ENCODE data around the gene SLC1A3. TPM values are rescaled to one million over a fixed set of nuclear protein-coding genes. Genes with fewer than 3 reads are reported as not detected.
"Not testable (repeated sequence)": the region's sequence is repeated elsewhere in the genome, so short reads cannot be mapped to it uniquely, and the experiment has no call there.

SLC1A3 gene
- 18.5 TPM for polyA plus RNA-seq (ENCODE audit: insufficient read length)

DNA sequence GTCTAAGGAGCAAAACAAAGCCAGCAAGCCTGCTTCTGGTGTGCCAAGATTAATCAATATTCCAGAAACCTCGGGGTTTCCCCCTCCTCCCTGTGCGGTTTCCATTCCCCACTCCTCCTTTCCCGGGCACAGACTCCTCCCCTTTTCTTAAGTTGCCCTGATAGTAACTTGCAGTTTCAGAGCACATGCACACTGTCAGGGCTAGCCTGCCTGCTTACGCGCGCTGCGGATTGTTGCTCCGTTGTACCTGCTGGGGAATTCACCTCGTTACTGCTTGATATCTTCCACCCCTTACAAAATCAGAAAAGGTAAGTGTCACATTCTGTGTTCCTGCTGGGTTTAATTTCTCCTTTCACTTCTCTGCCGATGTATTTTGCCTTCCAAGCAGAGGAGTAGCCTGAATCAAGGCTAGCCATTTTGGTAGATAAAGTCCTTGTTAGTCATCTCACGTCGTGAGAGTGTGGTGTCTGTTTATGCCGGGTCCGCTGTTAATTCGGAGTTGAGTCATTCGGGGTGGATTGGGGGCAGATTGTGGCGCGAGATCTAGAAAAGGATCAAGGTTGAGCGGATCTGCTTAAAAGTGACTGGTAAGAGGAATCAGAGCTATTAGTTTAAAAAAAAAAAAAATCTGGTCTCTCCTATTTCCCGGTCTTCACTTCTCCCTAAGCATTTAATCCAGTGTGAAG lies at the start of gene SLC1A3:
SLC1A3 (plus strand) TSS at position 179 of the 686 bp plus-strand sequence. CDS start 1,818 bp downstream, outside the sequence.
- DNase-seq (ENCODE audit: low read depth), result no peak

DNA sequence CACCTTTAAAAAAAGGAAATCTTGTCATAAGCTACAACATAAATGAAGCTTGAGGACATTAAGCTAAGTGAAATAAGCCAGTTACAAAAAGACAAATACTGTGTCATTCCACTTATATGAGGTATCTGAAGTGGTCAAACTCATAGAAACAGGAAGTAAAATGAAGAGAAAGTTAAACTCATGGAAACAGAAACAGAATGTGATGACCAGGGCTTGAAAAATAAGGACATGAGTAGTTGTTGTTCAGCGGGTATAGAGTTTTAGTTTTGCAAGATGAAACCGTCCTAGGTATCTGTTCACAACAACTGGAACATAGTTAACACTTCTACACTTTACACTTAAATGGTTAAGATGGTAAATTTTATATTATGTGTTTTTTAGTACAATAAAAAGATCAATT lies 47.8 kb upstream of the SLC1A3 start:
- DNase-seq (ENCODE audit: low read depth), result no peak

DNA sequence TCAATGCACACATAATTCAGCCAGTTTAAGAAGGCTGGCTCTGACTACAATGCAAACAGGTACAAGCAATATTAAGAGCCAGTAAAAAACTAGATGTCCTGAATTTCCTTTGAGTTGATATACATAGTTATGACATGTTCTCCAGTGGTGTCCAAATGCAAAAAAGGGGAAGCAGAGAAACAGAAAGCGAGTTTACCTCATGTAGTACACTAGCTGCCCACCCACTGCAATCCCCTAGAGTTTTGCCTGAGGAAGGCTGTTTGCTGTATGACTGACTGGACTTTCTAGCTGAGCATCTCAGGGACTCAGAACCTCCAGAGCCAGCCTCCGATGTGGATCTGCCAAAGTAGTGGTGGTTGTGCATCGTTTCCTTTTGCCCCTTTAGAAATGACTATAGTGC lies 44.8 kb upstream of the SLC1A3 start:
- DNase-seq (ENCODE audit: low read depth), result no peak

DNA sequence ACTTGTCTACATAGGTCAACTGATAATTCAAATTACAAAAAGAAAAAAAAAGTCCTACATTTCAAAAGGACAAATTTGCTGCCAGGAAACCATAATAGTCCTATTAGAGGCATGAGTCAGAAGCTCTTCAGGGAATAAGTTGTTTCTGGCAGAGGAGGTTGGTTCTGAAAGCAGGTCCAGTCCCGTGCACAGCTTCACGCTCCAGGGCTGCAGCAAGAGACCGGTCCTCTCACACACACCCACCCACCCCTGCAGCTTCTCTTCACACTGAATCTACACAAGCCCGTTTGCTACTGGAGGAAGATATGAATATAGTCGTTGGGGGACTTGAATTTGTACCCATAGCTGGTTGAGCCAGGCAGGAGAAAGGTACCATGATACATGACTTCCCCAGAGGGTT lies 36.9 kb upstream of the SLC1A3 start:
- no peak for DNase-seq (ENCODE audit: low read depth)

DNA sequence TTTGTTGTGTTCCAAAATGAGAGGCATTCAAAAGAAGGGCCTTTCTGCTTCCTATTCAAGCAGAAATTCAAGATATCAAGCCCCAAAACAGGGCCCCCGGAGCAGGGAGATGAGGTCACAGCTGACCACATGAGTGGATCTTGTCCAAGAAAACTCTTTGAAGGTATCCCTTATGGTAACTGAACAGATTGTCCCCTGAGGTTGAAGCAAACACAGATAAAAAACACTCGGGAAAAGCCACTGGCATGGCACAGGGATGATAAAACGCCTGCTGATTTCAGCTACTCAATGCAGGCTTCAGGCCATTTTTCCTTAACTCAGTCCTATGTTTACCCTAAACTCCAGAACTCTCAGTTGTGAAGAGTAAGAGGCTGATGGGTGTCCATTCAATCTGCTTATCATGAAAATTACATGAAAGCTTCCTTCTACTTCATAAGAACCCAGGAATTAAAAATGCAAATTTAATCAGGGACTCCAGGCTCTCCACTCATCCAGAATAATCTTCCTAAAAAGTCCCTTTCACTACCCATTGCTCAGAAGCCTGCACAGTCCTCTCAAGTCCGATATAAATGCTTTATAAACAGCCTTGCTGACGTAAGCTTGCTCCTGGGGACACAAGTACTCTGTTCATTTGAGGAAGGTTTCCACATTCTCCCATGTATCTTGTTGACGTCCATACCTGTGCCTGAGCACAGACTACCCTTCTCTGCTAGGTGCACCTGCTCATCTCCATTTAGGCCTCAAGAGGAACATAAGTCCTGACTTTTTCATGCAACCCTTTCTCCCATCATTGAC lies 35.9 kb upstream of the SLC1A3 start:
- peak; percentile 31 for DNase-seq (ENCODE audit: low read depth)

DNA sequence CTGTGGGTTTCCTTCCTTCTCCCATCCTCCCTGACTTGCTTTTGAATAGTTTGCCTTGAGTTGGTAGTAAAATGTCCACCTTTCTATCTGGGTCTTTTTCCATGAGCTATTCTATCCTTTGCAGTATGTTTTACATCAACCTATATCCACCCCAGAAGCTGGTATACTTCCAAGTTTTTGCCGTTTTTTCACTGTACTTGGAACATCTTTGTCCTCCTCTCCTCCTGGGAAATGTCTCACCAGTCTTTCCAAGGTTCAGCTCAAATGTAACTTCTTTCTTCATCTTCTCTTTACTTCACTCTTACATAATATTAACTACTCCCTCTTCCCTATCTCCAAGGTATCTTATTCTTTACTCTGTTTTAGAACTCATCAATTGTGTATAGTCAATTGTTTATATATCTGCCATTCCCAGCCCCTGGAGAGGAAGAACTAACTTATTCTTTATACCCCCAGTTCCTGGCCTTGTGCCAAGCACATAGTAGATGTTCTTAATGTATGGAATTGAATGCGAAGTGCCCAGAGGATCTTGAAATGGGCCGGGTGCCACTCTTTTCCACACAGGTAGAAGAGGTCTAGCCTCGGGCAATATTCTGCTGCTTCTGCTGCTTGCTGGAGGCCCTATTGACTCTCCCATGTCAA lies 34.9 kb upstream of the SLC1A3 start:
- no peak for DNase-seq (ENCODE audit: low read depth)

DNA sequence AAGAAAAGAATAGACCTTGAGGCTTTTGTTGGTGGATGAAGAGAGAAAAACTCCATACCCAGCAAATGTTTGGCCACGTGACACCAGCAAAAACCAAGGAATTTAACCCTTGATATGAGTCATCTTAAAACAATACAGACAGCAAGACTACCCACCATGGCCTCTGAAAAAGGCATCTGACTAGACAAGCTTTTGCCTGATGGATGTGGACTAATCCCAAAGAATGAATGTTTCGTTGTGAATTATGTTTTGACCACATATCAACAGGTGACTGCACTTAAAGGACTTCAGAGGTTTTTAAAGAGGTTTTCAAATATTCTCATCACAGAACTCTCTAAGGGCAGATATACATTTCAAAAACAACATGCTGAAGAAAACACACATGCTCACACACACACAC lies 33.0 kb upstream of the SLC1A3 start:
- no peak for DNase-seq (ENCODE audit: low read depth)

DNA sequence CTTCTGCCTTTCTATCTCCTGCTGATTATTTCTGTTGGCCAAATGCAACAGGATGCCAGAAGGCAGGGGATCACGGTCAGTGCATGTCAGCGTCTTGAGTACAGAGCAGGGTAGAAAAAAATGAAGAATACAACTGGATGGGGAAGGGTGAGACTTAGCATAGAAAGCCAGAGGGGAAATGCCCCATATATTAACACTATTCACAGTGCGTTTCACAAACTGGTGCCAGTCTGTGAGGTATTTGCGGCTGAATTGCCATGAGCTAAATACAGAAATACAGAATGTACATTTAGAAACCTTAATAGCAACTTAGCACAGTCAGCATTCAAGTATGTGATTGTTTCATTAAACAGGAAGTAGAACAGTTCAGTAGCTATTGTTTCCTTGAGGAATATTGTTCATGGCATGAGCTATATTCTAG lies 31.0 kb upstream of the SLC1A3 start:
- no peak for DNase-seq (ENCODE audit: low read depth)

DNA sequence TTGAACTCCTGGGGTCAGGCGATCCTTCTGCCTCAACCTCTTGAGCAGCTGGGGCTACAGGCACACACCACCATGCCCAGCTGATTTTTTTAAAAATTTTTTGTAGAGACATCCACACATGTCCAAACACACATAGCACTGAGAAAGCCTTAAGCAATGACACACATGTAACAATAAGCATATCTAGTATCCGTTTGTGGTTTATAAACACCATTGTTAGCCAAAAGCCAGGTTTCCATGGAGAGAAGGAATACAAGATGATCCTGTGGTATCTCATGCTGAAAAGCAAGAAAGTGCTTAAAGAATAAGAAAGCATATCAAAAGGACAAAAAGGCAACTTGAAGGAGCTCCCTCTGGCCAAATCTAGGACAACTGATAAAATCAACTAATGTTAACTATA lies 29.7 kb upstream of the SLC1A3 start:
- DNase-seq (ENCODE audit: low read depth), result no peak

DNA sequence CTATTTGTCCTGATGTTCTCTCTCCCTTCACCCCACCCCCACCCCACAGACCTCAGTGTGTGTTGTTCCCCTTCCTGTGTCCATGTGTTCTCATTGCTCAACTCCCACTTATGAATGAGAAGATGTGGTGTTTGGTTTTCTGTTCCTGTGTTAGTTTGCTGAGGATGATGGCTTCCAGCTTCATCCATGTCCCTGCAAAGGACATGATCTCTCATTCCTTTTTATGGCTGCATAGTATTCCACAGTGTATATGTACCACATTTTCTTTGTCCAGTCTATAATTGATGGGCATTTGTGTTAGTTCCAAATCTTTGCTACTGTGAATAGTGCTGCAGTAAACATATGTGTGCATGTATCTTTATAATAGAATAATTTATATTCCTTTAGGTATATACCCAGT lies 26.5 kb upstream of the SLC1A3 start:
- not testable (repeated sequence) for DNase-seq (ENCODE audit: low read depth)

DNA sequence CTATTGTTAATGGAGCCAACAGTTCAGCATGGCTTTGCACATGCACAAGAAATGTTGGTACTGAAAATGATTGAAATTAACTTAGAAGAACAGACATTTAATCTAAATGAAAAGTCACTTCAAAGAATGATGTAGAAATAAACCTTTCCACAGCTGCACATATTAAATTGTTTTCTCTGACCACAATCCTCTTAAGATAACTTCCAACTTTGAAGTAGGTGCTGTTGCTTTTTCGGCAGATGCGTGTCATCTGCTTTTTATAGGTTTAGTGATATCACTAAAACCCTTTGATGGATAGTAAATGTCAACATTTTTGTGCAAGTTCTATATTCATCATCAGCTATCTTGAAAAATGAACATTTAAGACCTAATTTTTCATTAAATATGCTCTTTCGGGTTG lies 25.3 kb upstream of the SLC1A3 start:
- DNase-seq (ENCODE audit: low read depth), result no peak

DNA sequence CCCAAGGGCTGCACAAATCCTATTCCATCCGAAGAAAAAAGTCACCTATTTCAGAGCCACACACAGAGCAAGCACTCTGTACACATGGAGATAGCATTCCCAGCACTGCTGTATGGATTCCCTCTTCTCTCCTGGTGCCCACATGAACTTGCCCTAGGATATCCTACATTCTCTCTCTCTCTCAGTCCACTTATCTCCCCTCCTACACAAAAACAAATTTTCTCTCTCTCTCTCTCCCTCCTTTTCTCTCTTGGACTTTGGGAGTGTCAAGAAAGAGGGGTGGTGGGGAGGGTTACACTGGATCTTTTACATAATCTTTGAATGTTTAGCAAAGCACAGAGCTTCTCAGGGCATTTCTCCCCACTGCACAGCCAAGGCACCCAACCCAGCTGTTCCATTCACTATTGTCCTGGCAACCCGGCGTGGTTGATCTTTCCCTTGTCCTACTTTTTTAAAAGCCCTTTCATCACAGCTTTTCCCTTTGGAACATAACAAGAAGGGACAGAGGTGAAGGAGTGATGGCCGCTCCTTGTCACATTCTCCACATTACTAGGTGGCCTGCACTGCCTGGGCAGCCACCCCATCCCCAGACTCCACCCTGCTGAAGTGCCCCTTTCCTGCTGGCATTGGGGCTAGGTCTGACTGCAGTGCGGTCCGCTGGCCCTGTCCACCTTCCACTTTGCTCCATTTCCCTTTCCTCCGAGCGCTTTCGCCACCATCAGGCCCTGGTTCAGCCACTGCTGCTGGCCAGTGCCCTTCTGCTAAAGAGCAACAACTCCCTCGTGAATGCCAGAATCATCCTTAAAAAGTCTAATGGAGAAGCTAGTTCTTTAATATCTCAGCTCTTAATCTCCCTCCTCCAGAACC lies 22.2 kb upstream of the SLC1A3 start:
- no peak for DNase-seq (ENCODE audit: low read depth)

DNA sequence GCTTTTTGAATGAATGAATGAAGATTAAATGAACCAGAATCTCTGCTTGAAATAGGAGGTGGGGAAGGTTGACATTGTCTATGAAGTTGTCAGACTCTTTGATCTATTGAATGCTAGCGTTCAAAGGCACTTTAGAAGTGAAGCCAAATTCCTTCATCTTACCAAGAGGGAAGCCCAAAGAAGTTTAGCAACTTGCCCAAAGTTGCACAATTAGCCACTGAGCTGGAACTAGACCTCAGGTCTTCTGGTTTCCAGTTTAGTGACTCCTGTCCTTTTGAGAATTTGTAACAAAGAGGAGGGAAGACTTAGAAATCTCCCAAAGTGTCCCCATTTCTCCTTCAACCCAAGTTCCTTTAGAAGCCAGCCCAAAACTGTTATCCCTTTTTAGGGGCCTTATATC lies 20.7 kb upstream of the SLC1A3 start:
- no peak for DNase-seq (ENCODE audit: low read depth)

DNA sequence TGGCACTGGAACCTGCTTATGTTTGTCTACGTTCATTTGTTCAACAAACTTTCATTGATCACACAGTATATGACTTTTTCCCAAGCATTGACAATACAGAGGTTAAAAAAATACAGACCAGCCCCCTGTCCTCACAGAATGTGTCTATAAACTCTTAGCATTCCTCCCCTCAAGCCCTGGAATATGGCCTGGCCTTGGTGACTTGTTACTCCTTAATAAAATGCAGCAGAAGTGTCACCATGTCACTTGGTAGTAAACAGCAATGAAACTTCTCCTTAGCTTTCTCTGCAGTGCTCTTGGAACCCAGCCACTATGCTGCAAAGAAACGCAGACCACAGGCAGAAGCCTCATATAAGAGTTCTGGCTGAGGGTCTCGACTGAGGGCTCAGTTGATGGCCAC lies 19.1 kb upstream of the SLC1A3 start:
- DNase-seq (ENCODE audit: low read depth), result no peak

DNA sequence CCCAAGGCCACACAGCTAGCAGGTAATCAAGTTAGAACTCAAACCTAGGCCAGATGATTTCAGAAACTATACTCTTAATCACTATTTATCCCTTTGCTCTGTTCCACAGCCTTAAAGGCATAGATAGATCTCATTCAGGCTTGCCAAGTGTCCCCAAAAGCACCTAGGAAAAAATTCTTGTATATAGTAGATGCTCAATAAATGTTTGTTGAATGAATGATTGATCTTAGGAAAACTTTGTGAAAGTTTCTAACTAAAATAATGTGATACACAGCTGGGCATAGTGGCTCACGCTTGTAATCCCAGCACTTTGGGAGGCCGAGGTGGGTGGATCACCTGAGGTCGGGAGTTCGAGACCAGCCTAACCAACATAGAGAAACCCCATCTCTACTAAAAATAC lies 16.7 kb upstream of the SLC1A3 start:
- DNase-seq (ENCODE audit: low read depth), result not testable (repeated sequence)

DNA sequence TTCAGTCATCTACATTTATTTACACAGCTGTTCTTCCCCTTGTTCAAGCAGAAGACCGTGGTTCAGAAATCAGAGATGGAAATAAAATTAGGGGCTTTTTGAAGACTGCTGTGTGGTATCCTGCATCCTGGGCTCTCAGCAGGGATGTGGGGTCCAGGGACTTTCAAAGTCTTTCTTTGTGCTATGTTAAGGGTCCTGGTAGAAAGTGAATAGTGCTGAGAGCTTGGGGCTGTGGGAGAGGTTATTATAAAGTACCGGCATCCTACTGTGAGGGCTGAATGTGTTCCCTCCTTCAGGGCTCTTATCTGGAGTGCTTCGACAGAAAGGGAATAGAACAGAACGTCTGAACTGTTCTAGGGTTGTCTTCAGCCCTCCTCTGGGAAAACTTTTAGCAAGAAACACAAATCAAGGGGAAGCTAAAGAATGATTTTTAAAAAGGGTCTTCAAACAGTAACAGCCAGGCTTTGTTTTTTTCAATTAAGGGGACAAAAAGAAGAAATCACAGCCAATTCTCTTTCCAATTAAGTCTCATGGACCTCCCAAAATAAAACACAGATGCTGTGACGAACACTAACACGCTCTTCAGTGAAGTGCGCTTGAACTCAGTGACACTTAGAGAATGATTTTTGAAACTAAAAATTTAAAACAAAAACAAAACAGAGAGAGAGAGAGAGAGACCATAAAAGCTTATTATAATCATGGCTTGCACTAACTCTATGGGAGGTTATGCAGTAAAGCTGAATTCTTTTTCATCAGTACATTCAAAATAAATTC lies 15.7 kb upstream of the SLC1A3 start:
- DNase-seq (ENCODE audit: low read depth), result no peak

DNA sequence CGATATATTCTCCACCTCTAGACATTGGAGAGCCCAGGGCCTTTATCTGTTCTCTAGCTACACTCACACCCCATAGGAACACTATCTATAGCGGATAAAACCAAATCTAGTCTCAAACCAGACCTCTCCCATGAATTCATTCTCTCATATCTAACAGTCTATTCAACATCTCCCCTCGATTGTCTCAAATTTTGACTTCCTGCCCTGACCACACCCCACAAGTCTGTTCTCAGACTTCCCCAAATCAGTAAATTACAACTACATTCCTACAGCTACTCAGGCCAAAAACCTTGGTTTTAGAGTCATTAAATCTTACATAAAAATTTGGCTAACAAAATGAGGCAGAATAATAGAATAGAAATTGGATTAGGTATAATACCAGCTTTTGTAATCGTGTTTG lies 12.5 kb upstream of the SLC1A3 start:
- no peak for DNase-seq (ENCODE audit: low read depth)

DNA sequence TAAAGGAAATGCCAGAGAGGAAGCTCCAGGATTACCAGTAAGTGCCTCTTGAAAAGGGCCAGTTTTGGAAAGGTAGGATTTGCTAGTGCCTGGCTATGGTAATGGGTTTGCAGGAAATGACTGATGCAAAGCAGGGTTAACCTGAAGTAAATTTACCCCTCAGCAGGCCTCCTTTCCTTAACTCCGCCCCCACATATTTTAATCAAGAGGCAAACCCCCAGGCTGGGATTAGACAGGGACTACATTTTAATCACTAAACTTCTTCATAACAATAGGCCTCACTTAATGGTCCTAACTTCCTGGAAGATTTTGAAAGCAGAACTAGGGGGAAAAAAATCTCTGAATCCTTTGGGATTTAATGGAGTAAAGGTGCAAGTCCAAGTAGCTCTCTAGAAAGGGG lies 10.2 kb upstream of the SLC1A3 start:
- no peak for DNase-seq (ENCODE audit: low read depth)

DNA sequence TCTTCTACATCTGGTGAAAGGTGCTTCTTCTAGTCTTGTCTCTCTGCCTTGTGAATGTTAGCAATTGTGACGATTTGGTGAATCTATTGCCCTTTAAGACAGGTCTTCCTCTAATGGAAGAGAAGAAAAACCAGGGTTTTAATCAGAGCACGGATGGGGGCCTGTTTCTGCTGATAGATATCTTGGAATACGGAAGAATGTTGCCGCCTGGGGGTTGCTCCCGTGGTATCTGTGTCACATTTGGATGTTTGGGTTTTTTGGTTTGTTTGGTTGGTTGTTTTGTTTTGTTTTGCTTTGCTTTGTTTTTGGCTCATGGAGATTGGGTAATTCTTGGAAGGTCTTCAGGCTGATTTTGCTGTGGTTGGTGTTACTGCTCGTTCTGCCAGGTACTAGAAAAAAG lies 9.7 kb upstream of the SLC1A3 start:
- DNase-seq (ENCODE audit: low read depth), result no peak

DNA sequence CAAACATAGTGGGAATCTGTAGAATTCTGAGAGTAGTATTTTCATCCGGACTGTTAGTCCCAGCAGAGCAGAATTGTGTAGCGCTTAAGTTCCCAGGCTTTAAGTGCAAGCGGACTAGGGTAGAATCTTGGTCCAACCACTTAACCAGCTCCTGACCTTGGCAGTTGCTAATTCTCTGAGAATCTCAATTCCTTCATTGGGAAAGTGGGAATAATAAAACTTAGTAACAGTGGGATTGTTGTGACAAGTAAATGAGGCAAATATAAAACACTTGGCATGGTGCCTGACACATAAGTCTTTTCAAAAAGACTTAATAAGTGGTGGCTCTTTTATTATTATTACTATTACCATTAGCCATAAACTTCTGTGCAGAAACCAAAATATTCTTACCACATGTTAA lies 8.4 kb upstream of the SLC1A3 start:
- DNase-seq (ENCODE audit: low read depth), result no peak
